NCI-H187 (cell line): ENCODE measurements around the gene ARHGAP26.
A peak's percentile ranks its signal among the peaks of the same experiment; 100 is the strongest.

ENCODE experiments used
- DNase-seq, 2 experiments: peaks; one replicate each; lab custom pipeline; 2025; lab: John Stamatoyannopoulos, UW

The ARHGAP26 gene

GRCh38 chr5:142748568-142749249, 21.5 kb upstream of the ARHGAP26 start:
- no peak for DNase-seq

GRCh38 chr5:142749321-142749720, 20.9 kb upstream of the ARHGAP26 start:
- no peak for DNase-seq

GRCh38 chr5:142753116-142753631, 17.0 kb upstream of the ARHGAP26 start:
- no peak for DNase-seq

- no peak for DNase-seq
These were observed 16.1 kb upstream of the ARHGAP26 start for GRCh38 chr5:142754031-142754430.

- no peak for DNase-seq
These were observed 13.6 kb upstream of the ARHGAP26 start for GRCh38 chr5:142756576-142756975.

GRCh38 chr5:142757564-142757963, 12.6 kb upstream of the ARHGAP26 start:
- no peak for DNase-seq

GRCh38 chr5:142758062-142758795, 11.9 kb upstream of the ARHGAP26 start:
- DNase-seq: no peak

GRCh38 chr5:142758796-142759145, 11.4 kb upstream of the ARHGAP26 start:
- no peak for DNase-seq

GRCh38 chr5:142763701-142764100, 6.5 kb upstream of the ARHGAP26 start:
- no peak for DNase-seq

- DNase-seq: no peak
These were observed 3.0 kb upstream of the ARHGAP26 start for GRCh38 chr5:142767178-142767577.

GRCh38 chr5:142767911-142768310, 2.3 kb upstream of the ARHGAP26 start:
- no peak for DNase-seq

- no peak for DNase-seq
These were observed 855 bp upstream of the ARHGAP26 start for GRCh38 chr5:142769251-142769792.

- peak; percentile 13 to 14 for DNase-seq
These were observed 753 bp downstream of the ARHGAP26 start for GRCh38 chr5:142770650-142771609.

GRCh38 chr5:142771666-142772065, 1.5 kb downstream of the ARHGAP26 start:
- DNase-seq: no peak

GRCh38 chr5:142772446-142773293, 2.5 kb downstream of the ARHGAP26 start:
- DNase-seq: no peak

GRCh38 chr5:142777099-142777498, 6.9 kb downstream of the ARHGAP26 start:
- no peak for DNase-seq

GRCh38 chr5:142777850-142778249, 7.7 kb downstream of the ARHGAP26 start:
- DNase-seq: no peak

- no peak for DNase-seq
These were observed 9.1 kb downstream of the ARHGAP26 start for GRCh38 chr5:142779163-142779840.

GRCh38 chr5:142780871-142781270, 10.7 kb downstream of the ARHGAP26 start:
- DNase-seq: no peak

GRCh38 chr5:142782976-142783530, 12.9 kb downstream of the ARHGAP26 start:
- no peak for DNase-seq
